Stimulated activated CD8-positive, alpha-beta memory T cell treated with anti-CD3 and anti-CD28 coated beads, Interleukin-12 subunit alpha, Interleukin-12 subunit beta, amount 100 ng/mL, for 4 hours (primary cell): ENCODE results near the gene RASSF10.

ENCODE experiments used
- DNase-seq: peaks from one replicate; pipeline ENCODE4 v3.0.0-alpha.2; 2020; ENCODE audit warnings: low read depth

Gene RASSF10

DNA sequence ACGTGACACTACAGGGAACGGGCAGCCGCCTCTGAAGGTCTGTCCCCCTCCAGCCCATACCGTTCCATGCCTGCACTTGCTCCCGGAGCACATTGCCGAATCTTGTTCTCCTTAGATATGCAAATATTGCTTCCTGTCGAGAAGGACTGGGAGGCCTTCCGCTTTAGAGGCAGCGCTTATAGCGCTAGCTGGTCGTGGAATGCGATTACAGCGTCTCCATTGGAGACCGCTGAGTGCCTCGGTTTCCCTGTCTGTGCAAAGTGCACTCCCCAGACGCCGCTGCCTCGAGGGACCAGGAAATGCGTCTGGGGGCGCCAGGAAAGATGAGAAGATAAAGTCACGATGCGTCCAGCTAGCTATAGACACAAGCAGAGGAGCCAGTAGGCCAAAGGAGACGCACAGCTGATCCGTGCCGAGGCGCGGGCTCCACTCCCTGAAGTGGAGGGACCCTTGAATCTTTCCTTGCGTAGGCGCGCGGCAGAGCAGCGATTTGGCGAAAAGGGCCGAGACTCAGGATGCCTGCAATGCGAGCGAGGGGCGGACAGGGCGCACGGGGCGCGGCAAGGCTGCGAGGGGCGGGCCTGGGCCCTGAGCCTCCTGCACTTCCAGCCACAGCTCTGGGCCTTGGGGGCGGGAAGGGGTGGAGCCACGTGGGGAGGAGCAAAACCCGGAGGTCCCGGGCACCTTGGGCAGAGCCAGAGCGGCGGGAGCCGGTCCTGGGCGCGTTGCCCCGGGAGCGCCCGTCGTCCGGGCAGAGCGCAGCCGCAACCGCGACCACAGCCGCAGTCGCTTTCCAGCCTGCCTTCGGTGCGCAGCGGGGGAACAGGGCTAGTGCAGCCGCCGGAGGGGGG is at the start of gene RASSF10:
TSS of gene RASSF10 (plus strand) at position 692 of the 851 bp plus-strand sequence. CDS start 261 bp downstream, outside the sequence.
- DNase-seq = no peak

DNA sequence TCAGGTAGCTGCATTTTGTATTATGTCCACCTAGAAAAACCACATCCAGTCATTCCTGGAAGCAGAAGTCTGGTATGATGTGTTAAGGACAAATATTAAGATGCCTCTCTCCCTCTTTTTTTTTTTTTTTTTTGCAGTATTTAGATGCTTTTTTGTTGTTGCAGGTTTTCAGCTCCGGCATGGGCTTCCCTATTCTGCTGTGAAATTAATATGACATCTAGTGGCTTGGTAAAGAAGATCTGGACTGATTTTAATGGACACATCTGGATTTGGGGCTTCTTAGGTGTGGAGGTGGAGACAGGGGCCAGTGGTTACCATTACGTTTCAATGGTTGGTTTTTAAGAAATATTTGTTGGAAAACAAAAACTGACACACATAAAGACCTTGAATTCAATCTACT is 47.5 kb upstream of the RASSF10 start:
- no peak for DNase-seq

DNA sequence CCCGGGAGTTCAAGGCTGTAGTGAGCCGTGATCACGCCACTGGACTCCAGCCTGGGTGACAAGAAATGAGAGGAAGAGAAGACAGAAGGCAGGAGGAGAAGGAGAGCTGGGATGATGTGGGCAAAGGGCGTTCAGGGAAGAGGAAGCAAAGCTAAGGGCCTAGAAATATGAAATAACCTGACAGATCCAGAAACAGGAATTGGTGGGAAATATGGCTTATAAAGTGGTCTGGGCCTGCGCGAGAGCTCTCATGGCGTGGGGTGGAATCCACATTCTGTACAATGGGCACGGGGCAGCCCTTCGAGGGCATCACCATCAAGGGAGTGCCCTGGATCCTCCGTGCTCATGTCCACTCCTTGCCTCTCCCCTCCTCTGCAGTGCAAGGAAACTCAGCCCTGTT is 46.8 kb upstream of the RASSF10 start:
- DNase-seq = no peak

DNA sequence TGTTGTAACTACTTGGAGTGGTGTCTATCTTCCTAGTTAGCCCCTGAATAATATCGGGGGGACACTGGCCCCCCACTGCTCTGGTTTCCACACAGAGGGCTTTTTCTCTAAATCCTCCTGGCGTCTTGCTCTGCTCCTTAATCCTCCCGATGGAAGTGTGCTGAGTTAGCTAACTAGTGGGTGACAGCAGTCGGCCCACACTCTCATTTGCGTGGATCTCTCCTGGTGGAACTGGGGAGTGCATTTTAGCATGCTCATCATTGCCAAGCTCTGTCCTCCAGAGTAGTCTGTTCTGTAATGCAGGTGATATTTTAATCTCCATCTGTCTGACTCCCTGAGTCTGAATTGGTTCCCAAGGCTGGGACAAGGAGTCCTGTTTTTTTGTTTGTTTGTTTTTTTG is 46.1 kb upstream of the RASSF10 start:
- no peak for DNase-seq

DNA sequence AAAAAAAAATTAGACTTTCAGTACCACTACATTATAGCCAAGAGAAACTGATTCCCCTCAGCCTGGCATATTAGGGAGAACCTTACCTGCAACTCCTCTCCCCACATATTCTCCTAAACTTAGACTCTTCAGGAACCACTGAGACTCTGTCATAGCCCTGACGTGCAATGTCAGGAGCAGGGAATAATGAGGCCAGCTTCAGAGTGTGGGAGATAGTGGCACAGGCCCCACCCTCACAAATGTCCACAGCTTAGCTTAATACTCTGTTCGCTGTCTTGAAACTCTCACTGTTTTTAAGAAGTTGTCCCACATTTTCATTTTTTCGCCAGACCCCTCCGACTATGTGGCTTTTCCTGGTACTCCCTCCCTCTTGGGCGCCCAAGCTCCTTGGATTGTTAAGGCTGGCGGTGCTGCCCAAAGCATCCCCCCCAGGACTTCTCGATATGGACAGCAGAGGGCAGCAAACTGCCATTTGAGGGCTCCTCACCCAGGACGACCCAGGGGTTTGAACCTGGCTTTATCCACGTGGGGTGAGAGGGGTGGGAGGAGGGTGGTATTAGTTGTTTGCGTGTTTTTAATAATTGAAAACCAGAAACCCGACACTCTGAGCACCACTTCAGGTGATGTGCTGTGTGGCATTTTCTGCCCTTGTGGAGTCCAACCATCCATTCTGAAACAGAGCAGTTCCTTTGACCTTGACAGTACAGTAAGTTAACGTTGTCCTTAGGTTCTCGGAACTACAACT is 45.2 kb upstream of the RASSF10 start:
- peak; percentile 21 for DNase-seq

DNA sequence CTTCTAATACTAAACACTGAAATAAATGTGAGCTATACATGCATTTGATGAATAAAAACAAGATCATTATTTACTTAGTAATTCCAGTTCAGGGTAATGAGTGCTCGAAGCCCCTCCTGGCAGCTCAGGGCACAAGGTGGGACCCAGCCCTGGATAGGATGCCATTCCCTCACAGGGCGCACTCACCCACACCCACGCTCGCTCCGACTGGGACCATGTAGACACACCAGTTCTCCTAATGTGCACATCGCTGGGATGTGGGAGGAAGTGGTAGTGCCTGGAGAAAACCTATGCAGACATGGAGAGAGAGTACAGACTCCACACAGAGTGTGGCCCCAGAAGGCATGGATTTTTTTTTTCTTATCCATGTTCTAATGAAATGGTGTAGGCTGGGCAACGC is 44.5 kb upstream of the RASSF10 start:
- DNase-seq = no peak

DNA sequence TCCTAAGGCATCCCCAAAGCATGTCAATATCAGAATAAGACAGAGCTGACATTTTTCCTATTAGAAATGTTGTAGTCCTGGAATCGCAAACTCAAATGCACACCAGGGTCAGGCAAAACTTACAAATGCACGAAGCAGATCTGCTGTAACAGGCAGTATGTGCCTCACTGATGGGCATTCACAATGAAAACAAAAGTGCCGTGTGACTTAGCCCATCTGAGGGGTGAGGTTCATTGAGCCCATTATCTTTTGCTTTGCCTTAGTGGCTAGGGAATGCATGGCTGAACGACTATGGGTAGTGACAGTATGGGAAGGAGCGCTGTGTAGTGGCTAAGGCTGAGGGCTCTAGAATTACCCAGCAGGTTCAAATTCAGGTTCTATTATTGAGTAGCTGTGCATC is 43.1 kb upstream of the RASSF10 start:
- DNase-seq = no peak

DNA sequence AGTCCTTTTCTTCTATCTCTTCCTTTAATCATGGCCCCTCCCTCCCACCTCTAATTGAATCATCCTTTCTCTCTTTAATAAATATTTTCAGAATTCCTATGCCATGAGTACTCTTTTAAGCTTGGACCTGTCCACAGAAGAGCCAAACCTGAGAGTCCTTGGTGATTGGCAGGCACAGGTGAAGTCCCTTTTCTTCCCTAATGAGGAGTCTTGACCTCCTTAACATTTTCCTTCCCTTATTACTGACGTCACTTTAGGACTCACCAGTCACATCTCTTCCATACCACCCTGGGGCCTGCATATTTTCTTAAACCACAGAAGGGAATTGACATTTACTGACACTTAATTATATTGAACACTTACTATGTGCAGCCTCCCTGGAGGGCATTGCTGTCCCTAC is 41.0 kb upstream of the RASSF10 start:
- no peak for DNase-seq

DNA sequence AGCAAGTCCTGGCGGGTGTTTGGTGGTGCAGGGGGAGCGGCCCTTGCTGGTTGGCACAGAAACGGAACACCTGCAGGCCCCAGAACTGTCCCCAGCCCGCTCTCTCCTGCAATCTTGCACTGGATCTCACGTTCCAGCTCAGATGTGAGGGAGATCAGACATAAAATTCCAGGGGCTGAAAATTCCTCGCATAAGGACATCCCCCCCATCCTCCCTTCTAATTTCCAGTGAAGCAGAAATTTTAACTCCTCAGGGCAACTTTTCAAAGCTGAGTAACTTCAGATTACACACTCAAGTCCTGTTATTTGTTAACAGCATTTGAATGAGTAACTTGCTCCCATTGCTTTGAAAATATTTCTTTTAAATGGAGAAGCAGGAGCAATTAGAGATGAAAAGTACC is 40.3 kb upstream of the RASSF10 start:
- DNase-seq = no peak

DNA sequence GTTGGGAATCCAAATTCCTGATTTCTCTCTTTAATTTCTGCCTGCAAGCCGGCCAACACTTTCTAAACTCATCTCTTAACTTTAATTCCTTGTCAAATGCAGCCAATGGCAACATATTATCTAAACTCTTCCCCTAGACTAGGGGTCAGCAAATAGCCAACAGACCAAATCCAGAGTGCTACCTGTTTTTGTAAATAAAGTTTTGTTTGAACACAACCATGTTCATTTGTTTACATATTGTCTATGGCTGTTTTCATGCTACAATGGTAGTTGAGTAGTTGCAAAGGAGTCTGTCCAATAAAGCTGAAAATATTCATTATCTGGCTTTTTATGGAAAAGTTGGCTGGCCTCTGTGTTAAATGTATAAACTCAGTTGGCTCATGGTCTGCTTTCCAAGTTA is 37.2 kb upstream of the RASSF10 start:
- no peak for DNase-seq

DNA sequence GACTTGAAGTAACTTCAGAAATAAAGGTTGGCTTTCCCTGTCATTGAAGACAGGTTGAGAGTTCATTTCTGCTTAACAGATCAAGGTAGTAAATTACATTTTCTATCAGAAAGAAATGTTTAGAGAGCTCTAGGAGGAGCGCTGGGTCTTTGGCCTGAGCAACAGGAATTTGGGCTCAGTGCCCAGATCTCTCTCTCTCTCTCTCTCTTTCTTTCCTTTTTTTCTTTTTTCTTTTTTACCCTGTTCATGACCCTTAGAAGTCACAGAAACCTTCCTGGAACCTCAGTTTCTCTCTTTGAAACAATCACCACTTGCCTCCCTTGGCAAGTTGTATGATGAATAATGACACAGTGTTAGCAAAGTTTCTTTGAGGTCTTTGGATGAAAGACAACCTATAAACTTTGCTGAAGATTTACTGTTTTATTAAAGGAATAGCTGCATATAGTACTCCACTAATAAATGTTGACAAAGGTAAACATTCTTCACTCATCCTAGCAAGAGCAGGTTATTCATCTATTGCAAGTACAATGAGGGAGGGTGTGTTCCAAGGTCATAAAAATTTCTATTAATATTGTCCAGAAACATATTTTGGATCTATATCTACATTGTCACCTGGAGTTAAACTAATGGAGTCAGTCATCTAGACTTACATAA is 35.5 kb upstream of the RASSF10 start:
- no peak for DNase-seq

DNA sequence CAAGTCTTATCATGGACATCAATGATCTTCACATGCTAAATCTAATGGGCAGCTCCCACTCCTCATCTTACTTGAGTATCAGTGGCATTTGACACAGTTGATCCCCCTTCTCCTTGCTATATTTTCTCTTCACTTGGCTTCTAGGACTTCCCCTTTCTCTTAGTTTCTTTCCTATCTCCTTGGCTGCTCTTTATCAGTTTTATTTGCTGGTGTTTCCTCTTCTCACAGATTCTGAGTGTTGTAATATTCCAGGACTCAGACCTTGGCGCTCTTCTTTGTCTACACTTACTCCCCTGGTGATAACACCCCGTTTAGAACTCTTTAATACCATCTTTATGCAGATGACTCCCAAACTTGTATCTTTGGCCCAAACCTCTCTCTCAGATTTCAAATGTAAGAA is 33.9 kb upstream of the RASSF10 start:
- no peak for DNase-seq

DNA sequence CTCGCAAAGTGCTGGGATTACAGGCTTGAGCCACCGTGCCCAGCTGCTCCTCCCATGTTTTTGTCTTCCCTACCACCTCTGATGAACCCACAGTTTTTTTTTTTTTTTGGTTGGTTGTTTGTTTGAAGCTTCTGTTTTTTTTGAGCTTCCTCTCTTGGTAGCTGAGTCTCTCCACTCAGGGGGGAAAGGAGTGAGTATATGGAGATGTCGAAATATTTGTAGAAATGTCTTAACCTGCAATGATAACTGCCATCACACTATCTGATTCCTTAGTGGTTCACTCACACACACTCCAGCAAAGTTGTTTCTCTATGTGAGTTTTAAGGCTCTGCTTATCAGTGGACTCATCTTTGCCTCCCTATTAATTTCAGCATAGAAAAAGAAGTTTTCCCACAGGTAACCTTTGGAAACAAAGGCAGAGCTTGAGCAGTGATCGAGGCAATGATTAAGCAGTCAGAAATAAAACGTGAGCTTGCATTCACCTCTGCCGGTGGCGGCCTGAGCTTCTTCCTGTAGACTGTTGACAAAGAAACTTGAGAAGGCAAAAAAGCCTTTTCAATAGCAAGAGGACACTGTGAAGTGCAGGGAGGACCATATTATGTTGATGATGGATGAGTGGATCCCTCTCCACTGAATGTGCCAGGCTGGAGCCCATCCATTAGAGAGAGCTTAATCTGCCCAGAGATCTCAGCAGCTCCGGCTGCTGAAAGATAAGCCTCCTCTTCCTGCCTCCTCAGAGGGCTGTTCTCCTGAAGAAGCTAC is 29.0 kb upstream of the RASSF10 start:
- DNase-seq = no peak

DNA sequence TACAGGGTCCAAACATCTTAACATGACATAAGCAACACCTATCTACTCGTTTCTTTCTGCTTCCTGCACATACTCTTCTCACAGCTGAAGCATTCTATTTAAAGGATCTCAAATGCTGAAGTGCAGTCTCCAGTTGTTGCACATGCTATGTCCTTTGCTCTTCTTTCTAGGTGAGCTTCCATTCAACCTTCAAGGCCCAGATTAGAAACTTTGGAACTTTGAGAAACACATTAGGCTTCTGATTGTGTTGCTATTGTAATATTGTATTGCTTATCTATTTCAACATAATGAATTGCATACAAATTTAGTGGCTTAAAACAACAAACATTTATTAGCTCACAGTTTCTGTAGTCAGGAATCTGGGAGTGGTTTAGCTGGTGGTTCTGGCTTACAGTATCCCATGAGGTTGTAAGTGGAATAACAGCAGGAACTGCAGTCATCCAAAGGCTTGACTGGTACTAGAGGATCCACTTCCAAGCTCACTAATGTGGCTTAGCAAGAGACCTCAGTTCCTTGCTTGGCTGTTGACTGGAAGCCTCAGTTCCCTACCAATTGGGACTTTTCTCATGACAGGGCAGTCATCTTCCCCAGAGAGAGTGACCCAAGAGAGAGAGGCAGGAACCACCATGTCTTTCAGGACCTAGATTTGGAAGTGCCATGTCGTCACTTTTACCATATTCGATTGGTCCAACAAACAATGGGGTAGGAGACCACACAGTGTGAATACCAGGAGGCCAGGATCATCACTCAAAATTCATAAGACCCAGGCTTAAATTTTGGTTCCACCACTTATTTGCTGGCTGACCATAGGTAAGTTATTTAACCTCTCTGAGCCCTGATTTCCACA is 27.2 kb upstream of the RASSF10 start:
- DNase-seq = no peak

DNA sequence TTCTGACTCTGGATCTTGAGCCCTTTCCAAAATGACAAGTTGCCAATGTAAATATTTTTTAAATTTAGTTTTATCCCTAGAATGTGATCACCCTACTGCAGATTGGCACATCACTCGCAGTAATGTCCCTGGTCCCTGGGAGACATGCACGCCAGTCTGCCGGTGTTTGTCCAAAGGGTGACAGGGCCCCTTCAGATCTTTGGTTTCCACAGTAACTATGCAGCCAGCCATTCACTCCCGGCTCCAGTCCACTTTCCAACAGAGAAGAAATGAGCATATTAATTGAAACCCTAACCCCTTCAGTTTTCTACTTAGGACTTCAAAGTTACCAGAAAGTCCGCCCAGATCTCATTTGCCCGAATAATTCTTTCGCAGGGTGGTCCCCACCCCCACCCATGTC is 25.8 kb upstream of the RASSF10 start:
- no peak for DNase-seq

DNA sequence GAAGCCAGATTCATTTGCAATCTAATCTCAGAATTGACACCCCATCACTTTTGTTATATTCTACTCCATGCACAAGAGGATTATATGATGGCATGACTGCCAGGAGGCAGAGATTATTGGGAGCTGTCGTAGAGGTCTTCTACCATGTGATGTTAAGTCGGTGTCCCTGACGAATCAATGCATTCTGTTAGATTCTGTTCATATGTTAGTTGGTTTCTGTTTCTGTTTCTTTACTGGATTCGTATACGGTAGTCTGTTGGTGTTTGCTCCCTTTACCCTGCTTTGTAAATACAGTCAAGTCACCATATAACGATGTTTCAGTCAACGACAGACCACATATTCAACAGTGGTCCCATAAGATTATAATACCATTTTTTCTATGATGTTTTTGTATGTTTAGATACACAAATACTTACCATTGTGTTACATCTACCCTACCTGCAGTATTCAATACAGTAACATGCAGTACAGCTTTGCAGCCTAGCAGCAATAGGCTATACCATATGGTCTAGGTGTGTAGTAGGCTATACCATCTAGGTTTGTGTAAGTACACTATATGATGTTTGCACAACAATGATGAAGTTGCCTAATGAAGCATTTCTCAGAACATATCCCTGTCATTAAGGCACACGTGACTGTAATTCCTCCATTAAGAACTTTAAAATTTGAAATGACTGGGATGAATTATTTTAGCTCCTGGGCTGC is 22.8 kb upstream of the RASSF10 start:
- no peak for DNase-seq

DNA sequence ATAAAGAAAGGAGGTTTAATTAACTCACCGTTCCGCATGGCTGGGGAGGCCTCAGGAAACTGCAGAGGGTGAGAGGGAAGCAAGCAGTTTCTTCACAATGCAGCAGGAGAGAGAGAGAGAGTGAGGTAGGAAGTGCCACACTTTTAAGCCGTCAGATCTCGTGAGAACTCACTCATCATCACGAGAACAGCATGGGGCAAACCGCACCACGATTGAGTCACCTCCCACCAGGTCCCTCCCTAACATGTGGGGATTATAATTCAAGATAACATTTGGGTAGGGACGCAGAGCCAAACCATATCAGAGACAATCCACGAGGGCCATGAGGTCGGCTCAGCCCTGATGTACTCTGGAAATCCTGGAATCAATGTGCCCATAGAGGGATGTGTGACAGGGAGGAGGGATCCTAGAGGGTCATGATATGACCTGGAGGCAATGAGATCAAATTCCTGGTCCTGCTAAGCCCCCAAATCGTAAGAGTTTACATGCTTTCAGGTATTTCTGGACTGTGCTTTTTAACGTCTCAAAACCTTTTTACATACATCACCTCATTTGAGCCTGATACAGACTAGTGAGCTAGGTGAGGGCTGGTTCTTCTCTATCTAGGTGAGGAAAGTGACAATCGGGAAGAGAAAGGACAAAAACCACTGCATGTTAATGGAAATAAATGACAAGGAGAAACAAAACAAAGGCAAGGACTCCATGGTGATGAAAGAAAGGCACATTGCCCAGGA is 19.5 kb upstream of the RASSF10 start:
- DNase-seq = no peak

DNA sequence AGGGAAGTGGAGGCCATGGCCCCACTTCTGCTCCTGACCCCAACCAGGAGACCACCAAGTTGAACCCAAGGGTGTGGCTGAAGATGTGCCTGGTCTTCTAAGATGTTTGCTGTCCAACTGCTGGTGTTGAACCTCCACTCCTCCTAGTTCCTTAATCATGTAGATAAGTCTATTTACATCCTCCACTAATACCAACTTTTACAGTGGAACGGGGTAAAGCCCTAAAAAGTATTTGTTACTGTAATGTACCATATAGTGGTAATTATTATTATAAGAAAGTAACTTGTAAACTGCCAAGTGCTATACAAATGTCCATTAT is 19.0 kb upstream of the RASSF10 start:
- no peak for DNase-seq

DNA sequence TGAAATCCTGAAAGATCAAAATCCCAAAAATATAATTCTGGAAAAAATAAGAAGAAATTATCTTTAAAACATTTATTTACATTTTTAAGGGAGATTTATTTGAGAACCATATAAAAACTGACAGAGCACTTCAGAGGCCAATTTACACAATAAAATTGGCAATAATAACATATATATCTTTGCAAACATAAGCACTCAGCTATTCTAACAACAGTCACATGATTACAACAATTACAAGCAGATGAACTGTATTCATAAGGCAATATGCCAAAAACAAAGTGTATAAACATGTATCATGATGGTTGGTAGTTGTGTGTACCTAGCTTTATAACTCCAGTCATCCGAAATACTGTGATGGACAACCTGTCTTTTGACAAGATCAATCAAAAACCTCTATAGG is 17.7 kb upstream of the RASSF10 start:
- no peak for DNase-seq

DNA sequence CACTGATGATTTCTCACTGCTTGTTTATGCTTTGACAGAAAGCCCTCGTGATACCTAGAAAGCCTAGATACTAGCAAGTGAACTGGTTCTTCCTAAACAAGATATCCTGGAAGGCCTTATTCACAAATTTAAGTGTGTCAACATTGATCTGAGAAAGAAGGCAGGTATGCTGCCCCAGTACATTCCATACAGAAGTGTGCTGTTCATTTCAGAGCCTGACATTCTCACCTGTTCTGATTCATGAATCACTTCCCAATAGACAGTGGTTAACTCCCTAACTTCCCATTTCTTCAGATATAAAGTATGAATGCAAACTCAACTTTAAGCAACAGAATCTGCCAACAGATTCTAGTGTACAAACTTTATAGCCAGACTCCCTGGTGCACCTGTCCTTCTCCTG is 15.5 kb upstream of the RASSF10 start:
- no peak for DNase-seq
